Activated gamma-delta T cell (primary cell): ENCODE data around the gene RNF26.
"Not testable (repeated sequence)": the region's sequence is repeated elsewhere in the genome, so short reads cannot be mapped to it uniquely, and the experiment has no call there.

Experiments used
- DNase-seq: peaks from one replicate; lab custom pipeline; 2025; lab: John Stamatoyannopoulos, UW

Gene RNF26

GRCh38 chr11:119371778-119372182 lies 37.5 kb downstream of the RNF26 start:
- DNase-seq: no peak

GRCh38 chr11:119372260-119373058 lies 38.1 kb downstream of the RNF26 start:
- no peak for DNase-seq

- no peak for DNase-seq
These were observed 39.0 kb downstream of the RNF26 start for GRCh38 chr11:119373059-119373920.

GRCh38 chr11:119373921-119374631 lies 39.7 kb downstream of the RNF26 start:
- no peak for DNase-seq

GRCh38 chr11:119374632-119375336 lies 40.5 kb downstream of the RNF26 start:
- DNase-seq: no peak

- no peak for DNase-seq
These were observed 41.2 kb downstream of the RNF26 start for GRCh38 chr11:119375337-119376196.

GRCh38 chr11:119376197-119376847 lies 42.0 kb downstream of the RNF26 start:
- no peak for DNase-seq

GRCh38 chr11:119377112-119377901 lies 43.0 kb downstream of the RNF26 start:
- DNase-seq: no peak

- DNase-seq: no peak
These were observed 43.8 kb downstream of the RNF26 start for GRCh38 chr11:119377961-119378667.

- no peak for DNase-seq
These were observed 44.6 kb downstream of the RNF26 start for GRCh38 chr11:119378851-119379465.

GRCh38 chr11:119380160-119380826 lies 46.0 kb downstream of the RNF26 start:
- no peak for DNase-seq

- no peak for DNase-seq
These were observed 46.5 kb downstream of the RNF26 start for GRCh38 chr11:119380827-119381180.

GRCh38 chr11:119381181-119381988 lies 47.1 kb downstream of the RNF26 start, which contains the start of gene USP2:
USP2 (minus strand) TSS chr11:119381690; CDS start chr11:119373480, 8,210 bp downstream.
- DNase-seq: peak; percentile 92

GRCh38 chr11:119382101-119382500 lies 47.8 kb downstream of the RNF26 start:
- no peak for DNase-seq

- DNase-seq: not testable (repeated sequence)
These were observed 48.2 kb downstream of the RNF26 start for GRCh38 chr11:119382513-119382912.

GRCh38 chr11:119384332-119384731 lies 50.0 kb downstream of the RNF26 start:
- no peak for DNase-seq
